Stimulated activated CD8-positive, alpha-beta memory T cell treated with anti-CD3 and anti-CD28 coated beads, Interleukin-2, amount 100 ng/mL, for 48 hours (primary cell): ENCODE data around the gene SPTLC3.

Source experiments
- DNase-seq, 2 donors: peaks; one replicate each; pipeline ENCODE4 v3.0.0-alpha.2; 2020; ENCODE audit warnings: low read depth in 2 of 2

Gene SPTLC3

GRCh38 chr20:13098720-13099355, 90.1 kb downstream of the SPTLC3 start:
- no peak for DNase-seq

GRCh38 chr20:13099676-13100075, 90.9 kb downstream of the SPTLC3 start:
- DNase-seq, result no peak

DNA sequence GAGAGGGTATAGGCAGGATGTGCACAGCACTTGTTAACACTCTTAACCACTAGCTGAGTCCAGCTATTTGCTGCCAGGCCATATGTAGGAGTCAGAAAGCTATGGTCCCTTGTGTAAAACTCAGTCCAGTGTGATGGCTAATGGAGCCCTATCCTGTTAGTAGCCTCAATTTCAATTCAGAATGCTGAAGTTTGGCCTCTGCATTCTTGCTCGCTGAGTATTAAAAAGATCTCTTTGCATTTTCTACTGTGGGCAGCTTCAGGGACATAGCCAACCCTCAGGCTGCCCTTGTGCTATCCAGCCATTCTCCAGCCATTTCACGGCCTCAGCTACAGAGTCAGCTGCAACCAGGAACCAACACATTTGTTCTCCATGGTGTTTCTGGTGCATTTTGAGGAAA, 92.5 kb downstream of the SPTLC3 start:
- DNase-seq, result no peak

DNA sequence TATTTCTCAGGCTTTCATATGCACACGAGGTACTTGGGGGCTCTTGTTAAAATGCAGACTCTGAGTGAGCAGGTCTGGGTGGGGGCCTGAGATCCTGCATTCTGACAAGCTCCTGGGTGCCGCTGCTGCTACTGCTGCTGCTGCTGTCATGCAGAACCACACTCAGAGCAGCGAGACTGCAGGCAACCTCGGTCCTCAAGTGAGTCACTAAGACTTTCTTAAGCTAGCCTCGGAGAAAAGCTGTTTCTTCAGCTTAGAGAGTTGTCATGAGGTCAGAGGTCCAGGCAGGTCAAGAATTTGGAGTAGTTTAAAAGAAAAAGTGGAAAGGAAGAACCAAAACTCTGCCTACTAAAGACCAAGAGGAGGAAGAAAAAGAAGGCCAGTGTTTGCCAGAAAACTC, 92.9 kb downstream of the SPTLC3 start:
- DNase-seq, result no peak

DNA sequence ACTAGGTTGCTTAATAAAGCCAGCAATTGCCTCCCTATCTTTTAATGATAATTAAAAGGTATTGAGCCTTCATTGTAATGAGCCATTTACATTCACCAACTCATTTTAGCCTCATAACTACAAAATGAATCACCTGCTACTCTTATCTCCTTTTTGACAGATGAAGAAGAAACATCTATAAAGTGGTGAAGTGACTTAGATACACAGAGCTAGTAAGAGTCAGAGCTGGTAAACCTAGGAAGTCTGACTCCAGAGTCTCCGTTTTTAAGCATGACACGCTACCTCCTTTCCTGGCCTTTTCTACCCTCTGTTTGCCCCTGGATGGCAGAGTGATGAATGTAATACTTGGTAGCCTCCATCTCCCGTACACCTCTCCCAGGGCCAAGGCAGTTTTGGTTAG, 93.5 kb downstream of the SPTLC3 start:
- DNase-seq, result no peak

DNA sequence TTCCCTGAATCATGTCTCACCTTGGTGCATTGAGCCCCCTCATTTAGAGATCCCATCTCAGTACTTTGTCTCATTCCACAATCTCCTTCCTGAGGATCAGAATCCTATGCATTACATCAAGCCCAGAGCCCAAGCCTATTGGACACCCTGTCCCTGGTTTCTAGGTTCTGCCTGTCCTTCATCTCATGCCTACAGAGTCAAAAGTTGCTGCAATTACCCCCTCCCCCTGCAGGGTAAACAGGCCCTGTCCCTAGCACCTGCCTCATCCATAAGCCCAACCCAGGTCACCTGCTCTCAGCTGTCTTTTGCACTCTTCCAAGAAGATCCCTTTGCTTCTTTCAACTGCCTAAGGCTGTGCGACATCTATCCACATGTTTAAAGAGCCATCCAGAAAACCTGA, 93.9 kb downstream of the SPTLC3 start:
- DNase-seq, result no peak

DNA sequence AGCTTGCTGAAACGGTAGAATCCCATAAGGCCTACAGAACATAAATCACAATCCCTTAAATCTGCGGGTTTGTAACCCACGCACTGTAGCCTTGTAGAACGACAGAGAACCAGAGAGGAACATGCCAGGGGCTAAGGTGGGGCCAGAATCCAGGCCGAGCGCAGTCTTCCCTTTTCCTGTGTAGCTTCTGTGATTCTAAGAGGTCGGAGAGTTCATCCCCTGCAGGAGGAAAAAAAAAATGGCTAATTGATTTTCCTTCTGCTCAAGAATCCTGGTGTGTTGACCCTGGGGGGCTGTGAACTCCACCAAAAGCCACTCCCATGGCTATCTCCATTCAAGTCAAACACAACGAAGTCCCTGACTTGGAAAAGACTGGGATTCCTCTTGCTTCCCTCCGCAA, 96.3 kb downstream of the SPTLC3 start:
- DNase-seq, result no peak

DNA sequence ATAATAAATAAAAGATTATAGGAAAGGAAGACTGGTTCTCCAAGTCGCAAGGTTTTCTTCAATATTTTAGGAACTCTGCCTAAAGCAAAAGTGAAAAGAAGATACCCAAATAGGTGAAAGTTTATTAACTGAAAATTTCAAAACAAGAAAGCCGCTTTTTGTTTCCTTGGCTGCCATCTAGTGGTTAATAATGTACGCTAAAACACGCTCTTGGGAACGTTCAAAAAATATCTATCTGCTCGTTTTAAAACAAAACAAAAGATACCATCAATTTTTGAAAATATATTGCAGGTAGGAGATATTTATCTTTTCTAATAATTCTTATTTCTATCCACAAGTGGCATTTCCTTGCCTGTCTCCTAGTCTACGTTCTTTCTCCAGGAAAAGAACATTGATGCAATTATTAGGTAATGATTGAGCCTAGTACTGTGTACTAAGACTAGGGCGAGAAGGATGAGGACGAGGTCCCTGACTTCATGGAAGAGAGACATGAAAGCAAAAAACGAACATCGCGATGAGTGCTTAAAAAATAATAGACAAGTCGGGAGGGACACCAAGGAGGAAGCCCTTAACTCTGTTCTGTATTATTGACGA, 97.2 kb downstream of the SPTLC3 start:
- DNase-seq, result no peak

DNA sequence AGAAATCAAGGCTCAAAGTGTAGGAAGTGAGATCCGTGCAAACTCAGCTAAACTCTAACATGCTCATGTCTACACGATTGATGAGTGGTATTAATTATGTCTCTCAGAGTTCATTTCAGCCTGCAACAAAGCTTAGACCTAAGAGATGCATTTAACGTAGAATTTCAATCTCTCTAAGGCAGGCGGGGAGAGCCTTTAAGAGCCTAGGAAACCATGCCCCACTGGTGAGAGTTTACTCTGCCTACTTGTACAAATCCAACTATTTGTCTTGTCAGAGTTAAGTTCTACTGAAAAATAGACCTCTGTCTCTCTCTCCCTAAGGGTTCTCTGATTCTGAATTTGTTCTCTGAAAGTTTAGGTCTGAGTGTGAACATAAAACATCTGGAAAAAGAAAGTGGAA, 100.9 kb downstream of the SPTLC3 start:
- DNase-seq, result no peak

DNA sequence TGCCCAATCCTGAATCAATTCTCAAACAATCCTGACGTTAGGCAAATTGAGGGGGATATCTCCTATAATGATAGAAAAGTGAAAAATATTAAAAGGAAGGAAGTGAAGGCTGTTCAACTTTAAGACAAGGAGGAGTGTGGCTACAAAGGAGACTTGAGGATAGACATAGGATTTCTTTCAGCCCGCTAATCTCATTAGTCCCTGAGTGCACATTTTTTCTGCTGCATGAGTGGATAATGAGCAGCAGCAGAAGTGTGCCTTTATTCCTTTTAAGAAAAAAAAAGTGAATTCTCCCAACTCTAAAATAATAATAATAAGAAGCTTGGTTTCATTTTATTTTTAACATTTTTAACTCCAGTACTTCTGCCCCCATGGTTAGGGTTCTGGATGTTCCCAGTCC, 102.0 kb downstream of the SPTLC3 start:
- DNase-seq, result no peak

- no peak for DNase-seq
Observed at GRCh38 chr20:13111249-13111911, 102.6 kb downstream of the SPTLC3 start.

DNA sequence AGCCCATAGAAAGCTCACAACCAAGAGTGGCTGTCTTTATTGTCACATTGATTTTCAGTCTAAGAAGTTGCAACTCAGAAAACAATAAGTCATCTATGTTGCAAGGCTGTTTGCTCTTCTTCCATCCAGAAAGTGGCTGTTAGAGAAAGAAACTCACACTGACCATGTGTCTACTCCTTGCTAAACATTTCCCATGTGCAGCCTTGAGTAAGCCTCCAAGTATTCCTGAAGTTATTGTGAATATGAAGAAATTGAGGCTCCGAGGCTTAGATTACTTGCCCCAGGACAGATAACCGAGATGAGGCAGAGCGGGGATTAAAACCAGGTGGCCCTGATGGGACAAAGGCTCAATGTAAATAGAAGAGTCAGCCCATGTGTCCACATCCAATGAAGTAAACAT, 105.0 kb downstream of the SPTLC3 start:
- DNase-seq, result no peak

GRCh38 chr20:13117200-13117599, 108.4 kb downstream of the SPTLC3 start:
- DNase-seq, result no peak

- no peak for DNase-seq
Observed at GRCh38 chr20:13118676-13119075, 109.9 kb downstream of the SPTLC3 start.

DNA sequence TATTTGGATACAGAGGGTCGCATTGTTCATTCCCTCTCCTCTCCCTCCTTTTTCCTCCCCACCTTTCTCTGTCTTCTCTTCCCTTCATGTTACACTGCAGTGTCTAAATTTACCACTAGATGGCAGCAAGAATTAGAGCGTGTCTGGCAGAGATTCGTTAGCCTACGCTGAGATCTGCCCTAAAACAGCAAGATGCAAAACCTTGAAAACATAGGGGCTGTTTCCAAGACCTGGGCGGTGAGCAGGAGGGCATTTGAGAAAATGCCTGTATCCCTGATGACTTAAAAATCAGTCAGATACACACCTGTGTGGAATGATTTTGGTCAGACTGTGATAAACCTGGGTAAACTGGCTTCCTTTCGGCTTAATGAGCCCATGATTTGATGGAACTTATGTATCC, 110.8 kb downstream of the SPTLC3 start:
- no peak for DNase-seq

GRCh38 chr20:13120471-13120870, 111.7 kb downstream of the SPTLC3 start:
- no peak for DNase-seq

DNA sequence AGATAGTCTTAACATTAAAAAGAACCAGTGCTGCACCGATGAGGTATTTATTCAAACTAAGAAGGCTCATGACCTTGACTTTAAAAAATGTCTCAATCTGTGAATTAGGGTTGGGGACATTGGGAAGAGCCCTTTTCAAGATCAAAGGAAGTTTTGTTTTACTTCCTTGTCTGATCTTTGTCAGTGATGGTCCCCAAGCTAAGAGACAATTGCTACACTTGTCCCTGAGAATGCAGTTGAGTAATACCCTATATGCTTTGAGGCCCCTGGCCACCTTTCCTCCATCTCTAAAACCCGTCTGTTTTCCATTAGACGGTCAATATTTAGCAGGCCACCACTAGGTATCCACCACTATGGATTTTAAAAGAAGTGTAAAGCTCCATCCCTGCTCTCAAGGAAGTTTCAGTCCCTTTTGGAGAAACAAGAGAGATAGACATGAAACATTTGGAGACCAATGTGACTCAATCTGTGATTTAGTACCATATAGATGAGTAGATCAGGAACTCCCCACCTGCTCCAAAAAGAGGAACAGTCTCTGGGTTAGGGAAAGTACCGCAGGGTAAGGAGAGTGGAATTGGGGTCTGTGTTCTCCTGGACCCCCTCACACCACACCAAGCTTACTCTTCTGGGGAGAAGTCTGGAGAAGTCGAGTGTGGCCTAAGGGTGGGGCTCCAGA, 113.2 kb downstream of the SPTLC3 start:
- no peak for DNase-seq

DNA sequence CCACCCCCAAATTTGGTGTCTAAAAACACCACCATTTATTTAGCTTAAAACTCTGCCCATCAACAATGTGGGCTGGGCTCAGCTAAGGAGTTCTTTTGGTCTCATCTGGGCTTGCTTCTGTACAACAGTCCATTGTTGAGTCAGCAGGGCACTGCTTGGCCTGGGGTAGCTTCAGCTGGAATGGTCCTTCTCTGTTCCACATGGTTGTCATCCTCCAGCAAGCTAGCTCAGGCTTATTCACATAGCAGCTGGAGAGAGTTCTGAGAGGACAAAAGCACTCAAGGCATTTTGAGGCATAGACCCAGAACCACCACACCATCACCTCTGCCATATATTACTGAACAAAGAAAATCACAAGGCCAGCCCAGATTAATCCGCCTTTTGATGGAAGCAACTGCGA, 116.7 kb downstream of the SPTLC3 start:
- no peak for DNase-seq

DNA sequence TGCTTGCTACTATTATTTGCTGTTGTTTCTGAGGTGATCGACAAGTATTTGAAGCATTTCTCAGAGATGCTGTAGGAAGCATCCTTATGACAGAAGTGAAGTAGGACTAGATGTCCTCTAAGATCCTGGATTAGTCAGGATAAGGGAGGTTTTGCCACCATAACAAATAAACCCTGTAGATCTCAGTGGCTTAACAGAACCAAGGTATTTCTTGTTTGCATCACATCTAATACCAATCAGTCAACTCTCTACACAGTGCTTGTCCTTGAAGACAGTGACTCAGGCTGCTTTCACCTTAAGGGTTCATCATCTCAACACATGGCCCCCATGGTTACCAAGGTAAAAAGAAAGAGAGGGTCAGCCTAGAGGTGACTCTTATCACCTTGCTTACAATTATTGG, 119.4 kb downstream of the SPTLC3 start:
- no peak for DNase-seq

GRCh38 chr20:13130061-13130706, 121.4 kb downstream of the SPTLC3 start:
- DNase-seq, result no peak

DNA sequence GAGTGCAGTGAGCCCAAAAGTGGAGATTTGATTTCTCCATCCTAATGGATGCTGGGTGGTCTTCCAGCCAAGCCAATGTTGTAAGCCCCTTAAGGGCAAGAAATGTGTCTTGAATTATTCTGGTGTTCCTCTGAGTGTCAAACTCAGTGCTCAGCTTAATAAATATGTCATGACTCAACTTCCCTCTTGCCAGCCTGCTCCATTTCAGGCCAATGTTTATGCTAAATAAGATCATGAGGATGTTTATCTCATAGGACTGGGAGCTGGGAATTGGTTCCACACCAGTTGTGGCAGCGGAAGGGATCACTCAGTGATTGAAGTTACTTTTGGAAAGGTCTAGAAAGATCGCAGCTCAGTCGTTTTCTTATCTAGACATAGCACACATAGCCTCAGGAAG, 121.9 kb downstream of the SPTLC3 start:
- DNase-seq, result no peak

DNA sequence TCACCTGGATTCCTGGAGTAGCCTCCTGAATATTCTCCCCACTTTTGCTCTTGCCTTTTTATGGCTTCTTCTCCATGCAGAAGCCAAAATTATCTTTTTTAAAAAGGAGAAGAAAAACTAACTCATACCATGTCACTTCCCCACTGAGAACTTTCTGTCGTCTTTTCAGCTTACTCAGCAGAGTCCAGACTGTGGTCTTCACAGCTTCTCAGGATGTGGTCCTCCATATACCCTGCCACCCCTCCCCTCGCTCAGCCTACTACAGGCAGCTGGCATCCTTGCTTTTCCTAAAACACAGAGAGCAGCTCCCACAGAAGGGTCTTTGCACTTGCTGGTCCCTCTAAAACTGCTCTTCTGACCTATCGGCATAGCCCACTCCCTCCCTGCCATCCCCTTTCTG, 122.9 kb downstream of the SPTLC3 start:
- no peak for DNase-seq
